NCI-H1436 treated with DMSO at 0.1 percent for 48 hours (cell line): ENCODE results near the gene MAPKAPK2.

Experiments
- DNase-seq: peaks from one replicate; lab custom pipeline; 2025; lab: John Stamatoyannopoulos, UW

The MAPKAPK2 gene

GRCh38 chr1:206661161-206661820, 23.4 kb upstream of the MAPKAPK2 start:
- DNase-seq = no peak

GRCh38 chr1:206662396-206663092, 22.2 kb upstream of the MAPKAPK2 start:
- no peak for DNase-seq

GRCh38 chr1:206663362-206663761, 21.3 kb upstream of the MAPKAPK2 start:
- no peak for DNase-seq

GRCh38 chr1:206663832-206664652, 20.7 kb upstream of the MAPKAPK2 start:
- peak; percentile 68 for DNase-seq

- no peak for DNase-seq
Observed at GRCh38 chr1:206664740-206665139, 20.0 kb upstream of the MAPKAPK2 start.

GRCh38 chr1:206666031-206666561, 18.6 kb upstream of the MAPKAPK2 start:
- DNase-seq = no peak

- no peak for DNase-seq
Observed at GRCh38 chr1:206666954-206667665, 17.6 kb upstream of the MAPKAPK2 start.

- DNase-seq = no peak
Observed at GRCh38 chr1:206668351-206668750, 16.4 kb upstream of the MAPKAPK2 start.

GRCh38 chr1:206668874-206669410, 15.8 kb upstream of the MAPKAPK2 start:
- DNase-seq = no peak

- peak; percentile 69 for DNase-seq
Observed at GRCh38 chr1:206672011-206672688, 12.6 kb upstream of the MAPKAPK2 start.

- DNase-seq = peak; percentile 34
Observed at GRCh38 chr1:206672844-206673758, 11.6 kb upstream of the MAPKAPK2 start.

- no peak for DNase-seq
Observed at GRCh38 chr1:206674236-206674635, 10.5 kb upstream of the MAPKAPK2 start.

GRCh38 chr1:206674745-206675175, 9.9 kb upstream of the MAPKAPK2 start:
- no peak for DNase-seq

- DNase-seq = no peak
Observed at GRCh38 chr1:206676499-206676898, 8.2 kb upstream of the MAPKAPK2 start.

GRCh38 chr1:206678490-206678889, 6.2 kb upstream of the MAPKAPK2 start:
- no peak for DNase-seq

- no peak for DNase-seq
Observed at GRCh38 chr1:206679738-206680211, 4.9 kb upstream of the MAPKAPK2 start.

GRCh38 chr1:206680279-206680678, 4.4 kb upstream of the MAPKAPK2 start:
- DNase-seq = no peak

GRCh38 chr1:206681359-206681758, 3.3 kb upstream of the MAPKAPK2 start:
- DNase-seq = no peak

GRCh38 chr1:206682111-206682510, 2.6 kb upstream of the MAPKAPK2 start:
- no peak for DNase-seq

- no peak for DNase-seq
Observed at GRCh38 chr1:206683313-206683712, 1.4 kb upstream of the MAPKAPK2 start.
